Measurements from ENCODE around the gene IRX1. TPM values are rescaled to one million over a fixed set of nuclear protein-coding genes. Genes with fewer than 3 reads are reported as not detected.

The IRX1 gene
- total and polyA plus RNA-seq, 2 of the 8 experiments (the other 6 are each of a cell fraction or from before 2014, with no cell fraction given): 2.6 to 3.9 TPM

- TF ChIP-seq EZH2 (IDR thresholded peaks at IDR 0.05; ENCODE audit: low read depth, low read length, severe bottlenecking) (peak; percentile 68), KDM5A (IDR thresholded peaks at IDR 0.05; ENCODE audit: low read length) (no peak), JUN (IDR thresholded peaks at IDR 0.05; ENCODE audit: low read depth, low read length) (no peak), RNF2 (IDR thresholded peaks at IDR 0.05; ENCODE audit: borderline replicate concordance, low read depth, low read length, missing control alignments, poor library complexity, severe bottlenecking) (peak; percentile 43), E2F6 (IDR thresholded peaks at IDR 0.05) (peak; percentile 89), GABPA (IDR thresholded peaks at IDR 0.05; ENCODE audit: borderline replicate concordance, insufficient read depth, low read length) (peak; percentile 26; the same call in 1 of the 2 replicates), SIX5 (IDR thresholded peaks at IDR 0.05; ENCODE audit: low read depth, low read length) (no peak), SUZ12 (IDR thresholded peaks at IDR 0.05; ENCODE audit: low read length) (peak; percentile 82)
Observed at GRCh38 chr5:3599226-3600105, 3.8 kb downstream of the IRX1 start (continued).
